ENCODE data around the gene NEGR1. TPM values are rescaled to one million over a fixed set of nuclear protein-coding genes. Genes with fewer than 3 reads are reported as not detected.

Gene NEGR1
- total RNA-seq, 1 experiment from 2014 or later = 0.05 TPM

DNA sequence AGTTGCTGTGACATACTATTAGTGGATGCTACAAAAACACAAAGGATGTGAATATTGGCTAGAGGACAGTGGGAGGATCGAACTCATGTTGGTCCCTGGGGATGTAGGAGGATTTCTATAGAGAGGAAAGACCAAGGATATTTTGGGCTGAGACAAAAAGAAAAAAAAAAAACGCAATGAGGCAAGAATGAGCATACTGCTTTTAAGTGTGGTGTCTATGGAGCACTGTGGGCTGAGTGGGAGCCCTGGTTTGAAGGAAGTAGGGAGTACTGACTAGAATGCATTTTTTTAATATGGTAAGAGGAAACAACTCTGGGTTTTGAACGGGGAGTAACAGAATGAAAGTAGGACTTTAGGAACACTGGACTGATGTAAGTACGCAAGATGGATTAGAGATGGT lies 450.7 kb downstream of the NEGR1 start:
- no peak overlapping the region for H3K9ac ChIP-seq (ENCODE audit: low read length)
- no peak overlapping the region for H2AFZ ChIP-seq (ENCODE audit: low read depth, low read length, poor library complexity, severe bottlenecking)
- intact Hi-C loops (cut with micrococcal nuclease) = no loop called here
- no peaks in the 10 kb centered on the region for H3K79me2 ChIP-seq (ENCODE audit: insufficient read depth, low read length)
- no TSS peak for BruUV-seq (replicated peaks)
- H3K27me3 ChIP-seq (ENCODE audit: insufficient read depth, low read length) = no peaks in the 10 kb centered on the region
- RAD21 ChIA-PET (ENCODE audit: low non-redundant PET in 1 of 2, low total read pairs in 2 of 2, uncharacterized antibody in 2 of 2, unreplicated experiment in 2 of 2) = no interaction called here
- CTCF ChIA-PET = no interaction called here
- H3K4me1 ChIP-seq (ENCODE audit: control insufficient read depth in 1 of 2, insufficient read depth in 2 of 2, low read length in 2 of 2) = no peaks in the 10 kb centered on the region
- no peaks in the 10 kb centered on the region for H3K9me2 ChIP-seq (ENCODE audit: insufficient read depth)
- peaks cover 3 to 17% of the 10 kb centered on the region in 2 experiments; a peak in 3 of 4 replicates for H3K9me3 ChIP-seq (ENCODE audit: control insufficient read depth in 1 of 2, insufficient read depth in 1 of 2, low read depth in 1 of 2, low read length in 2 of 2)
- ATAC-seq (no peak), DNase-seq (ENCODE audit: low read depth, low spot score) (no peak)
- POLR2A ChIA-PET = no interaction called here
- no peaks in the 10 kb centered on the region for H3K36me3 ChIP-seq (ENCODE audit: control insufficient read depth in 1 of 2, insufficient read depth in 2 of 2, low read length in 2 of 2)
- TF ChIP-seq EGR1 (IDR thresholded peaks at IDR 0.05; ENCODE audit: low read depth) (no peak), ZNF274 (IDR thresholded peaks at IDR 0.05; ENCODE audit: low read depth, low read length) (no peak), CBX3 (IDR thresholded peaks at IDR 0.05; ENCODE audit: low read depth) (no peak), FOSL1 (IDR thresholded peaks at IDR 0.05; ENCODE audit: low read depth) (no peak)
- TF ChIP-seq, protein P1, sequence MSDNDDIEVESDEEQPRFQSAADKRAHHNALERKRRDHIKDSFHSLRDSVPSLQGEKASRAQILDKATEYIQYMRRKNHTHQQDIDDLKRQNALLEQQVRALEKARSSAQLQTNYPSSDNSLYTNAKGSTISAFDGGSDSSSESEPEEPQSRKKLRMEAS (IDR thresholded peaks at IDR 0.05) = no peak
- TF ChIP-seq, protein P2, sequence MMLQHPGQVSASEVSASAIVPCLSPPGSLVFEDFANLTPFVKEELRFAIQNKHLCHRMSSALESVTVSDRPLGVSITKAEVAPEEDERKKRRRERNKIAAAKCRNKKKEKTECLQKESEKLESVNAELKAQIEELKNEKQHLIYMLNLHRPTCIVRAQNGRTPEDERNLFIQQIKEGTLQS (IDR thresholded peaks at IDR 0.05) = no peak
- TF ChIP-seq, protein P3, sequence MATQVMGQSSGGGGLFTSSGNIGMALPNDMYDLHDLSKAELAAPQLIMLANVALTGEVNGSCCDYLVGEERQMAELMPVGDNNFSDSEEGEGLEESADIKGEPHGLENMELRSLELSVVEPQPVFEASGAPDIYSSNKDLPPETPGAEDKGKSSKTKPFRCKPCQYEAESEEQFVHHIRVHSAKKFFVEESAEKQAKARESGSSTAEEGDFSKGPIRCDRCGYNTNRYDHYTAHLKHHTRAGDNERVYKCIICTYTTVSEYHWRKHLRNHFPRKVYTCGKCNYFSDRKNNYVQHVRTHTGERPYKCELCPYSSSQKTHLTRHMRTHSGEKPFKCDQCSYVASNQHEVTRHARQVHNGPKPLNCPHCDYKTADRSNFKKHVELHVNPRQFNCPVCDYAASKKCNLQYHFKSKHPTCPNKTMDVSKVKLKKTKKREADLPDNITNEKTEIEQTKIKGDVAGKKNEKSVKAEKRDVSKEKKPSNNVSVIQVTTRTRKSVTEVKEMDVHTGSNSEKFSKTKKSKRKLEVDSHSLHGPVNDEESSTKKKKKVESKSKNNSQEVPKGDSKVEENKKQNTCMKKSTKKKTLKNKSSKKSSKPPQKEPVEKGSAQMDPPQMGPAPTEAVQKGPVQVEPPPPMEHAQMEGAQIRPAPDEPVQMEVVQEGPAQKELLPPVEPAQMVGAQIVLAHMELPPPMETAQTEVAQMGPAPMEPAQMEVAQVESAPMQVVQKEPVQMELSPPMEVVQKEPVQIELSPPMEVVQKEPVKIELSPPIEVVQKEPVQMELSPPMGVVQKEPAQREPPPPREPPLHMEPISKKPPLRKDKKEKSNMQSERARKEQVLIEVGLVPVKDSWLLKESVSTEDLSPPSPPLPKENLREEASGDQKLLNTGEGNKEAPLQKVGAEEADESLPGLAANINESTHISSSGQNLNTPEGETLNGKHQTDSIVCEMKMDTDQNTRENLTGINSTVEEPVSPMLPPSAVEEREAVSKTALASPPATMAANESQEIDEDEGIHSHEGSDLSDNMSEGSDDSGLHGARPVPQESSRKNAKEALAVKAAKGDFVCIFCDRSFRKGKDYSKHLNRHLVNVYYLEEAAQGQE (IDR thresholded peaks at IDR 0.05; ENCODE audit: low read depth) = no peak
- no peaks in the 10 kb centered on the region for H4K20me1 ChIP-seq (ENCODE audit: insufficient read depth)
- H3K4me2 ChIP-seq (ENCODE audit: low read length) = no peak overlapping the region
- H3K27ac ChIP-seq (ENCODE audit: low read depth, low read length) = no peak overlapping the region
- no peak overlapping the region for H3K4me3 ChIP-seq (replicated peaks in 1 of 2; ENCODE audit: low read depth in 1 of 2, low read length in 2 of 2)
